HG02943 (cell line): ENCODE data around the gene XYLB.

Experiments
- ATAC-seq: cut with Tn5 transposase; IDR thresholded peaks from one replicate; pipeline ENCODE4 v1.9.1; 2021; ENCODE audit warnings: mild to moderate bottlenecking, low read depth, moderate library complexity; ENCODE audit not compliant: unreplicated experiment

The XYLB gene

DNA sequence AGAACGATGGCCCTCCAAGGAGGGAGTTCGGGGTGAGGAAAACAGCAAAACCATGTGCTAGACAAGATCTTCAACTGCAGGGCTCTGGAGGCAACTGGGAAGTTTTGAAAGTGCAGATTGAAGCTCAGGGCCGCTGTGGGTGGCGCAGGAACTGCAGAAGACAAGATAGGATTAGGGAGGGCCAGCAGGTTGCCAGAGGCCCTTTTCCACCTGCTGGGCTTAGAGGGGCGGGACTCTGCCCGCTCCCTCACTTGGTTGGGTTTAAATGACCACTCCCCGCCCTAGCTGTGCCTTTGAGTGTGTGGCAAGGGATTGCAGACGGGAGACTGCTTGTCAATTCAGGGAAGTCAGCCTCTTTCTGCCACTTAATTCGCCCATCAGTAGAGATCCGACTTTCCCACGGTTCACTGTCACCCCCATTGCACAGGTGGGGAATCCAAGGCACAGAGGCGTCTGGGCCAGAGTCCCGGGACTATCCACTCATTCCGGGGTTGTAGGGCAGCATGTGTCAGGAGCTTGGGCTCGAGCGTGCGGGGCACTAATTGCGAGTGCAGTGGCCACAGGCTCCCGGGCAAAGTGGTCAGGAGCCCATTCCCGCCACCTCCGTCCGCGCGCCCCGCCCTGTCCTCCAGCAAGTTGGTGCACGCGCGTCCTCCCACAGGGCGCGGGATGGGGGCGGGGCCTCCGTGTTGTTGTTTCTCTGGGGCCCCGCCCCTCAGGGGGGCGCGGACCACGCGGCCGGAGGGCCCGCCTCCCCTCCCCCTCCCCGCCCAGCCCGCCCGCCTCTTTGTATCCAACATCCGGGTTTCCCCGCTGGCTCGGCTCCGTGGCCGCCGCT, 106.7 kb downstream of the XYLB start, which contains the start of gene ACVR2B:
TSS of gene ACVR2B (plus strand) at position 816 of the 838 bp plus-strand sequence. CDS start 433 bp downstream, outside the sequence.
- no peak for ATAC-seq

DNA sequence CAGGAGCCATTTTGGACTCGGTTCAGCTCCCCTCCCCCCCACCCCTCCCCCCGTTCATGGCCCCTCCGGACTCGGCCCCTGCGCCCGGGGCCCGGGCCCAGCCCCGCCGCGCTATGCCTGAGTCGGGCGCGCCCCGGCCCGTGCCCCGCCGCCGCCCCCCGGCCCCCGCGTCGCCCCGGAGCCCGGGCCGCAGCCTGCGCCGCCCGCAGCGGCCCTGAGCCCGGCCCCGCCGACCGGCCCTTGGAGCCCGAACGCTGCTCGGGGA, 107.3 kb downstream of the XYLB start:
- no peak for ATAC-seq

DNA sequence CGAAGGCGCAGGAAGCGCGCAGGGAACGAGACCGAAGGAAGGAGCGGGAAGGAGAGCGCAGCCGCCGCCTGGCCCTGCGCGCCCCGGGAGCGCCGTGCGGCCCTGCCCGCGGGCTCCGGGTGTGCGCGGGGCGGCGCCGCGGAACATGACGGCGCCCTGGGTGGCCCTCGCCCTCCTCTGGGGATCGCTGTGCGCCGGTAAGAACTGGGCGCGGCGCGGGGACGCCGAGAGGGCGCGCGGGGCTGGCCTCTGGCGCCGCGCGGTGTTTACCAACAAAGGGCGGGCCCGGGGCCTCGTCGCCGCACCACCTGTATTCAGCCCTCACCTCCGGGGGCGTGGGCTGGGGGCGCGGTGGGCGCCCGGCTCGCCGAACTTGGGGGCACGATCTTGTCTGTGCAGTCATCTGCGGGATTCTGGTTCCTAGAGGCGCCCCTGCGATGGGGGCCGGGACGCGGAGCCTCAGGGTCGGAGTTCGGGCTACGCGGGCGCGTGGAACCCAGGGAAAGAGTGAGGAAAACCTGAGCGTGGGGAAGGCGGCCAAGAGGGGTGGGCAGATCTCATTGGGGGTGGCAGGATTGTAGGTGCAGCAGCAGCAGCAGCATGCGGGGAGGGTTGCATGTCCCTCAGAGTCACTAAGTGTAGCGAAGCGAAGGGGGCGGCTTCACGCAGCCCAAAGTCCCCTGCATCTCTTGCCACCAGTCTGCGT, 107.7 kb downstream of the XYLB start:
- no peak for ATAC-seq

DNA sequence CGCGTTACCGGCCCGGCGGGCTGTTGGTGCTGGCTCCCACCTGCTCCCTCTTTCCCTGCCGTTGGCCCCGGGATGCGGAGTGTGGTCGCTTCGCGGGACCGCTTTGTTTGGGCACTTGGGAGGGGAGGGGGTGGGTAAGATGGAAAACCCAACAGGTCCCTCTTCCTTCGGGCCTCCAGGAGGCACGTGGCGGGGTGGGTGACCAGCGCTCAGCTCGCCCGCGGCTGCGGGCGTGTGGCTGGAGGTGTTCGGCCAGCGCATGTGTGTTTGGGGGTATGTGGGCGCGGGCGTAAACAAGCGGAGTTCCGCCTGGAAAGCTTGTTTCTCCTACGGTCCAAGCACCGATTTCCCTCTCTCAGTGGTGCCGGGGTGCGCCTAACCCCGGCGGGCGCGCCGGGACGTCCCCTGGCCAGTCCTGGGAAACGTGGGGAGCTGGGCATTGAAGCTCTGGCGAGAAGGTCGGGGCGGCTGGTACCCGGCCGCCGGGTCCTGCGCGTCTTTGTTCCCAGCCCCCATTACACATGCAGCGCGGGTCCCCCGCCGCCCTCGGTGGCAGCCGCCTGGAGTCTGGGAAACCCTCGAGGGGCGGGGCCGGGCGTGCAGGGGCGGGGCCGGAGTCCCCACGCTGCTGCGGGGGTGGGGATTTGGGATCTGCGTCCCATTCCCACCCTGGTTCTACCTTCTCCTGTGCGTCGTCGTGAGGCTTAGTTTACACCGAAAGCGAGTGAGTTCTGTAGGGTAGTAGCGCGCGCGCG, 108.5 kb downstream of the XYLB start:
- ATAC-seq = no peak

DNA sequence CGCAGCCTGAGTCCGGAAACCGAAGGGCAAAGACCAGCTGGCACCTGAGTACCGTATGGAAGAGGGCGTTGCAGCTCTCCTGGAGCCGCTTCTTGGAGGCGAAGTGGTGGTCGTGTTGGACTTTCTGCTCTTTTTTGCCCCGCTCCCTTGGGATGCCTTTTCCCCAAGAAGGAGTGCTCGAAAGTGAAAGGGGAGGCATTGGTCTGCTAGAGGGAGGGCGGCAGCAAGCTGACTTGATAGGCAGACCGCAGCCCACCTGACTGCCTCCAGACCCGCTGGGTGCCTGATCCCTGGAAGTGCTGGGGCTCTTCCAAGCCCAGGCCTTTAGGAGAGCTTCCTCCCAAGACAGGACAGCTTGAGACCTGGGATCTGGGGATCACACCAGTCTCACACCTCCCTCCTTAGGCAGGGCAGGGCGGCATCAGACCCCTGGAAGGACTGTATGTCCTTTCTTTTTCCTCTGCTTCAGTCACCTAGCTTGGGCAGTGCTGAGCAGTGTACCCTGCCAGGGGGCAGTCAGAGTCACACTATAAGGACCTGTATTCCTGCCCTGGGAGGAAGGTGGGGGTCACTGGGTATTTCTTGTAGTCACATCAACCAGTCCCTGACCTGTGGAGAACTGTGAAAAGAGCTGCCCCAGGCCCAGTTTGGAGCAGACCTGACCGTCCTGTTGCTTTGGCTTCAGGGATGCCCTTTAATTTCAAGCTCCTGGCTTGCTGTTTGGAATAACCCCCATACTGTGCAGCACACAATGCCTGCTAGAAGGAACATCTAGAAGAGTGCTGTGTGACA, 109.2 kb downstream of the XYLB start:
- no peak for ATAC-seq

DNA sequence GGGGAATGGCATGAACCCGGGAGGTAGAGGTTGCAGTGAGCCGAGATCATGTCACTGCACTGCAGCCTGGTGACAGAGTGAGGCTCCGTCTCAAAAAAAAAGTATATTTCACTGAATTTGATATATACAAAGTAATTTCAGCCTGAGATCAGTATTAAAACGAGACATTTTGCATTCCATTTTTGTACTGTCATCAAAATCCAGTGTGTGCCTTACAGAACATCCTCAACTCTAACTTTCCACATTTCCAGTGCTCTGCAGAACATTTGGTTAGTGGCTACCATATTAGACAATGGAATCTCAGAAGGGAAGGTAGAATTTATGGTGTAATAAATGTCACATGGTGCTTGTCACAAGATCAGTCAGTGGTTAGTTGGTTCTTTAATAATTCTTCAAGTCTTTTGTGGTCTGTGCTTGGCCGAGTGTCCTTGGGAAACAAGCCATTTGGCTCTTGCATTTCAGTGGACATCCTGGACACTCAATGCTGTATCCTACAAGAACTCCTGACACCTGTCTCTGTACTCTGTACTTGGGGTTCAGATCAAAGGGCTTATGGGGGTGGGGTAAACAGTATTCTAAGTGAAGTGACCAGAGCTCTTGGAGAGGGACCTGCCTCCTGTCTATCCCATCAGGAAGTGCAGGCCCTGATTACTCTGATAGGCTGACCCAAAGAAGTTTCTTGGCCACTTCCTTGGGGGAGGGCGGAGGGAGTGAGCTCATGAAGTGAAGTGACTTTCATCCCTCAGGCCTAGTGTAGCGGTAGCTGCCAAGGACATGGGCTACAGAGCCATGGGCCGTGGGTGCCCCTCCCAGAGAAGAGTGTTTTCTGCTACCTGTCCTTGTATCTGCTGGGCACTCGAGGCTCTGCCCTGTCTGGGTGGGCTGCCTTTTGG, 110.8 kb downstream of the XYLB start:
- ATAC-seq = no peak

DNA sequence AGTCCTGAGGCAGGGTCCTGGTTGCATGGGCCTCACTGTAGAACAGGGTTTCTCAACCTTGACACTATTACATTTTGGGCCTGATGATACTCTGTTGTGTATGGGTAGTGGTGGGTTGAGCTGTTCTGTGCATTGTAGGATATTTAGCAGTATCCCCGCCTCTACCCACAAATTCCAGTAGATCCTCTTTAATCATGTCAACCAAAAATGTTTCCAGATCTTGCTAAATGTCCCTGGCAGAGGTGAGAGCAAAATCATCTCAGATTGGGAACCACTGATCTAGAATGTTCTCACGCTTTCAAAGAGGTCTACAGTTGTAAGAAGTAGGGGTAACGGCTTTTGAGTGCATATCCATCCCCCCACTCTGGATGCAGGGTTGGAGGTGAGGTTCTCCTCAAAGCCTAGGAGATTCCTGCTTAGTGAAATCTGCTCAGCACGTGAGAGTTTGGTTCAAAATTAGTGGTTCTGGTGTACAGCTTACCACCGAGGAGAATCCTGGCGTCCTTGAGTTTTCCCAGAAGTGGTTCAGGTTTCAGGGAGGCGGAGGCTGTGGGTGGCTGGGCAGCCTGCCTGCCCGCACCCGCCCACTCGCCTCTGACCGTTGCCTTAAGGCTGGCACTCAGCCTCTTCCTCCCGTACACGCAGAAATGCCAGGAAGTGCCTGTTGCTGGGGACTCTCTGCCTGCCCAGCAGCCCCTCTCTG, 112.4 kb downstream of the XYLB start:
- no peak for ATAC-seq

DNA sequence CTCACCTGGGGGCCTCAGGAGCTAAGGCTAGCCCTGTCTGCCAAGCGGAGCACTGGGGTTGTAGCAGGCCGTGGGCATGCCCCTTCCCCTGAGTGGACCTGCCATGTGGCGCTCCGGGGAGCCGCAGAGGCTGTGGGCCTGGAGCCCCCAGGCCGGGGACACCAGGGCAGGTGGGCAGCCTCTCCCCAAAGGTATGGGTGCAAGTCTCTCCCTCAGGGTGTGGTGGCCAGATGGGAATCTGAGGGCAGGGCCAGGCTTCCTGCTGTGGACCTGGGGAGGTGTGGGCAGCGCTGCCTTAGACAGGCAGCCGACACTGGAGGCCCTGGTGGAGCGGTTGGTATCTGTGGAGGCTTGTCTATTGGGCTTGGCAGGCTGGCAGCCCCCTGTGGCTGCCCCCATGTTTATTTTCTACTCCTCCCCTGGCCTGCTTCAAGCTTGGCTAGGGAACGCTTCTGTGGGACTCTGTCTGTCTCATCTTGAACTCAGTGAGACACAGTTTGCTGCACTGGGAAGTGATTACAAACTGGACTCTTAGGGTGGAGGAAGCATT, 113.0 kb downstream of the XYLB start:
- no peak for ATAC-seq

DNA sequence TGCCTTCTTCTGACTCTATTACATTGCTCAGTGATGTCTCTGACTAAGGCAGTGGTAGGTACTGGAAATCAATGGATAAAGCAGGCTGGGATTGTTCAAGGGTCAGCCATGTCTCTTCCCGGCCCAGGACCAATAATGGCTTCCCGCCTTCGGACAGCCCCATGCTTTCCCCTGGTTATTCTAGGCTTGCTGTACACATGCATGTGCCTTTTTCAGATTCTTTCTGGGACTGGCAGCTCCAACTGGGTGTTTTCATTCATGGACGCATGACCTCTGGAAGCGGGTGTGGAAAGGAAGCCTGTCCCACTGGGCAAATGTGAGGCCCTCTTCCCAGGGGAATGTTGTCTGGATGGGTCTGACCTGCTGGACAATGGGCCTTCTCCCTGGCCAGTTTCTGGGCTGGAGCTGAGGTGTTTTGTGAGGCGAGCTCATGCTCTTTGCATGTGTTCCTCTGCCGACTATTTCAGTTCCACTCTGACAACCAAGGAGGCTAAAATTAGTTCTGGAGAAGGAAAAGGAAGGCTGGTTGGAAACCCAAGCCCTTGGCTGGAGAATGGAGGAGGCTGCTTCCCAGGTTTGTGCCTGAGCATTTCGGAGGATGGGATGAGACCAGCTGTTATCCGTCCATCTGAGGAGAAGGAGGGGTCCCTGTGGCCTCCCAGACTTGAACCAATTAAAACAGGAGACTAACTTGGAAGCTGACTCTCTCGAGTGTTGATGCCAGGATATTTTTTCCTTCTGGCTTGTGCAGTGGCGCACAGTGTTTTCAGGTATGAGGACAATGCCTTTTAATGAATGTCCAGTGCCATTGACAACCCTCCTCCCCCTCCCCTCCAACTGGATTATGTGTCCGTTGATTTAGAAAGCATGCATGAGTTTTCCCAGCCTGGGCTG, 114.0 kb downstream of the XYLB start:
- no peak for ATAC-seq
